Peyer's patch (tissue), 4 donors: ENCODE data around the gene FOXO1.

ENCODE experiments used
- POLR2A ChIP-seq, 2 donors: fragments of 450-650 bp; IDR thresholded peaks; one replicate each; pipeline ENCODE4 v1.5.1; 2017; ENCODE audit warnings: antibody characterized with exemption in 2 of 2, mild to moderate bottlenecking in 2 of 2, moderate library complexity in 2 of 2
- TF ChIP-seq, protein P1 (sequence below), 6 experiments: fragments of 450-650 bp in 4 of 6; fragments of 200-600 bp in 2 of 6; sonication (generic) in 1 of 6; IDR thresholded peaks; one replicate each; pipeline ENCODE4 v1.5.1; 2017 to 2019; ENCODE audit warnings: antibody characterized with exemption in 6 of 6, mild to moderate bottlenecking in 3 of 6, moderate library complexity in 1 of 6

DNA sequence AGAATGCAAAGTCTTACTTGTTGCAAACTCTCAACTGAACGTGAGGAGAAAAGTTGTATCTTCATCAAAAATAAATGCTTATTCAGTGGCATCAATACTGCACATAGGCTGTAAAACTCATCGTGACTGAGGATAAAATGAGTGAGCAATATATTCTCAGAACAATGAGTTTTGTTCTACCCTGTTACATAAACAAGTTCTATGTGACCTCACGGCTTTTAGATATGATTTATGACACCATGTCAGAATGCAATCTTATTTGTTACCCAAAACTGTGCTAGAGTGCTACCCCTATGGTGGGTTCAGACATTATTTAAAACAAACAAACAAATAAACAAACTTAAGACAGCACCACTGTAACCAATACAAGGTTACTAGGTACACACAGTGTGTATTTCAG is 55.4 kb downstream of the FOXO1 start:
- TF ChIP-seq, protein P1, sequence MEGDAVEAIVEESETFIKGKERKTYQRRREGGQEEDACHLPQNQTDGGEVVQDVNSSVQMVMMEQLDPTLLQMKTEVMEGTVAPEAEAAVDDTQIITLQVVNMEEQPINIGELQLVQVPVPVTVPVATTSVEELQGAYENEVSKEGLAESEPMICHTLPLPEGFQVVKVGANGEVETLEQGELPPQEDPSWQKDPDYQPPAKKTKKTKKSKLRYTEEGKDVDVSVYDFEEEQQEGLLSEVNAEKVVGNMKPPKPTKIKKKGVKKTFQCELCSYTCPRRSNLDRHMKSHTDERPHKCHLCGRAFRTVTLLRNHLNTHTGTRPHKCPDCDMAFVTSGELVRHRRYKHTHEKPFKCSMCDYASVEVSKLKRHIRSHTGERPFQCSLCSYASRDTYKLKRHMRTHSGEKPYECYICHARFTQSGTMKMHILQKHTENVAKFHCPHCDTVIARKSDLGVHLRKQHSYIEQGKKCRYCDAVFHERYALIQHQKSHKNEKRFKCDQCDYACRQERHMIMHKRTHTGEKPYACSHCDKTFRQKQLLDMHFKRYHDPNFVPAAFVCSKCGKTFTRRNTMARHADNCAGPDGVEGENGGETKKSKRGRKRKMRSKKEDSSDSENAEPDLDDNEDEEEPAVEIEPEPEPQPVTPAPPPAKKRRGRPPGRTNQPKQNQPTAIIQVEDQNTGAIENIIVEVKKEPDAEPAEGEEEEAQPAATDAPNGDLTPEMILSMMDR (IDR thresholded peaks at IDR 0.05): no peak
- TF ChIP-seq POLR2A (IDR thresholded peaks at IDR 0.05): no peak
